K562 (cell line): ENCODE measurements around the gene KRTAP21-3.

Source experiments
- BHLHE40 ChIP-seq: IDR thresholded peaks from 2 replicates; pipeline ENCODE4 v1.6.1; 2011; ENCODE audit warnings: low read length, improper control_type of control experiment
- CREBBP ChIP-seq: IDR thresholded peaks from one replicate; pipeline ENCODE4 v1.6.1; 2012; ENCODE audit warnings: low read depth, mild to moderate bottlenecking, control low read depth, inconsistent platforms, low read length
- CTCF ChIP-seq, 3 experiments: IDR thresholded peaks in 2 of 3; conservative IDR thresholded peaks in 1 of 3; 2 replicates each; pipeline ENCODE4 v1.5.1; 2011 to 2012; ENCODE audit warnings: low read length in 3 of 3, mild to moderate bottlenecking in 3 of 3, control low read depth in 2 of 3, improper control_type of control experiment in 1 of 3, inconsistent platforms in 1 of 3, low read depth in 1 of 3, mixed read lengths in 1 of 3, moderate library complexity in 1 of 3; ENCODE audit not compliant: insufficient read depth in 2 of 3
- FOXJ2 ChIP-seq: fragments of 200-800 bp; sonication (Bioruptor generic); IDR thresholded peaks from 2 replicates; pipeline ENCODE4 v1.6.1; 2016; ENCODE audit warnings: missing genetic modification characterization, missing compliant biosample characterization
- GATA2 ChIP-seq: sonication (generic); formaldehyde crosslinking; IDR thresholded peaks from 2 replicates; pipeline ENCODE4 v1.4.0; 2020; ENCODE audit warnings: mild to moderate bottlenecking, missing genetic modification reagents
- KAT7 ChIP-seq: sonication (generic); formaldehyde crosslinking; IDR thresholded peaks from 2 replicates; pipeline ENCODE4 v1.8.0; 2022; ENCODE audit warnings: missing genetic modification reagents, mild to moderate bottlenecking, borderline replicate concordance
- MYC ChIP-seq, 2 experiments: fragments of 250-450 bp in 1 of 2; sonication (Bioruptor Pico) in 1 of 2; IDR thresholded peaks; 2 replicates each; pipeline versions ENCODE4 v1.5.1 to v1.6.1; 2012 to 2021; ENCODE audit warnings: low read depth in 2 of 2, borderline replicate concordance in 1 of 2, improper control_type of control experiment in 1 of 2, low read length in 1 of 2, mild to moderate bottlenecking in 1 of 2, moderate library complexity in 1 of 2
- NEUROD1 ChIP-seq: fragments of 150-350 bp; IDR thresholded peaks from 2 replicates; pipeline ENCODE4 v1.6.1; 2014; ENCODE audit warnings: borderline replicate concordance, low read length, low read depth; ENCODE audit not compliant: partially characterized antibody
- POLR2B ChIP-seq: fragments of 450-650 bp; IDR thresholded peaks from 2 replicates; pipeline ENCODE4 v1.6.1; 2018; ENCODE audit warnings: low read depth; ENCODE audit not compliant: partially characterized antibody
- ZFP30 ChIP-seq: fragments of 250-450 bp; sonication (Bioruptor Pico); IDR thresholded peaks from 2 replicates; pipeline ENCODE4 v1.8.0; 2022; ENCODE audit warnings: moderate library complexity, mild to moderate bottlenecking, inconsistent platforms, borderline replicate concordance
- TF ChIP-seq, protein P1 (sequence below): sonication (generic); formaldehyde crosslinking; IDR thresholded peaks from 2 replicates; pipeline ENCODE4 v1.8.1; 2023; ENCODE audit warnings: mild to moderate bottlenecking, missing genetic modification reagents
- TF ChIP-seq, protein P2 (sequence below): fragments of 450-650 bp; IDR thresholded peaks from 2 replicates; pipeline ENCODE4 v1.6.1; 2016; ENCODE audit warnings: borderline replicate concordance

GRCh38 chr21:30740462-30740861 is 21.9 kb upstream of the KRTAP21-3 start:
- no peak for TF ChIP-seq MYC (IDR thresholded peaks at IDR 0.05; ENCODE audit: low read depth, low read length)
- no peak for TF ChIP-seq MYC (CRISPR knock-in tag; IDR thresholded peaks at IDR 0.05; ENCODE audit: borderline replicate concordance, low read depth)
- TF ChIP-seq ZFP30 (CRISPR knock-in tag), result no peak
- no peak for TF ChIP-seq BHLHE40
- TF ChIP-seq POLR2B, result no peak
- TF ChIP-seq CTCF (IDR thresholded peaks at IDR 0.05 in 2 of 3, conservative IDR thresholded peaks at IDR 0.05 in 1 of 3; ENCODE audit: insufficient read depth in 2 of 3, low read depth in 1 of 3, low read length in 3 of 3), result no peak
- TF ChIP-seq NEUROD1, result no peak
- TF ChIP-seq, protein P1, sequence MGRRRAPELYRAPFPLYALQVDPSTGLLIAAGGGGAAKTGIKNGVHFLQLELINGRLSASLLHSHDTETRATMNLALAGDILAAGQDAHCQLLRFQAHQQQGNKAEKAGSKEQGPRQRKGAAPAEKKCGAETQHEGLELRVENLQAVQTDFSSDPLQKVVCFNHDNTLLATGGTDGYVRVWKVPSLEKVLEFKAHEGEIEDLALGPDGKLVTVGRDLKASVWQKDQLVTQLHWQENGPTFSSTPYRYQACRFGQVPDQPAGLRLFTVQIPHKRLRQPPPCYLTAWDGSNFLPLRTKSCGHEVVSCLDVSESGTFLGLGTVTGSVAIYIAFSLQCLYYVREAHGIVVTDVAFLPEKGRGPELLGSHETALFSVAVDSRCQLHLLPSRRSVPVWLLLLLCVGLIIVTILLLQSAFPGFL (CRISPR knock-in tag), result no peak
- TF ChIP-seq FOXJ2, result no peak
- TF ChIP-seq, protein P2, sequence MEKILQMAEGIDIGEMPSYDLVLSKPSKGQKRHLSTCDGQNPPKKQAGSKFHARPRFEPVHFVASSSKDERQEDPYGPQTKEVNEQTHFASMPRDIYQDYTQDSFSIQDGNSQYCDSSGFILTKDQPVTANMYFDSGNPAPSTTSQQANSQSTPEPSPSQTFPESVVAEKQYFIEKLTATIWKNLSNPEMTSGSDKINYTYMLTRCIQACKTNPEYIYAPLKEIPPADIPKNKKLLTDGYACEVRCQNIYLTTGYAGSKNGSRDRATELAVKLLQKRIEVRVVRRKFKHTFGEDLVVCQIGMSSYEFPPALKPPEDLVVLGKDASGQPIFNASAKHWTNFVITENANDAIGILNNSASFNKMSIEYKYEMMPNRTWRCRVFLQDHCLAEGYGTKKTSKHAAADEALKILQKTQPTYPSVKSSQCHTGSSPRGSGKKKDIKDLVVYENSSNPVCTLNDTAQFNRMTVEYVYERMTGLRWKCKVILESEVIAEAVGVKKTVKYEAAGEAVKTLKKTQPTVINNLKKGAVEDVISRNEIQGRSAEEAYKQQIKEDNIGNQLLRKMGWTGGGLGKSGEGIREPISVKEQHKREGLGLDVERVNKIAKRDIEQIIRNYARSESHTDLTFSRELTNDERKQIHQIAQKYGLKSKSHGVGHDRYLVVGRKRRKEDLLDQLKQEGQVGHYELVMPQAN, result no peak
- no peak for TF ChIP-seq KAT7 (CRISPR knock-in tag)
- TF ChIP-seq CREBBP, result no peak
- TF ChIP-seq GATA2 (CRISPR knock-in tag), result no peak
